ENCODE results near the gene MPC1.

The MPC1 gene

GRCh38 chr6:166341977-166342348 lies 40.8 kb downstream of the MPC1 start:
- DNase-seq (ENCODE audit: extremely low spot score), result no peak
- TF ChIP-seq CTCF (IDR thresholded peaks at IDR 0.05; ENCODE audit: control extremely low read depth, extremely low read depth, low read depth, missing control alignments), result no peak
- ChIA-PET POLR2A (no interaction called here), CTCF (interaction anchor here (0.8 to 2.6 kb wide), 3 partner anchors 10 to 66 kb away, joined by 3 to 7 read pairs (median 6); no protein-coding TSS in a partner anchor)

DNA sequence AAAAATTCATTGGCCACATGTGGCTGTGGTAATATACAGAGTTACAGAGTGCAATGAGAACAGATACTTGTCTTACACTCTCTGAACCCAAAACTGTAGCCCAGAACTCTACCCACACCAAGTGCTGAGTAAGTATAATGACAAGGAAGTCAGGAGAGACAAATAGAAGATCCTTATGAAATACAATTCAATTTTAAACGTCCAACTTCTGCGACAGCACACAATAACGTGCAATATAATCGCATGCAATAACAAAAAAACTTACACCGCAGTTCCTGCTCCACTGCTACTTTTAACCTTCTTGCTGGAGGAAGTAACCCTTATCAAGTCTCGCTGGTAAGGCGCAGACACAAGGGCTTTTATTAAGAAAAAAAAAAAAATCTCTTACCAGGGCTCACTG lies 41.3 kb downstream of the MPC1 start:
- POLR2A ChIA-PET, result no interaction called here
- CTCF ChIA-PET, result interaction anchor here (0.8 to 2.6 kb wide), 2 partner anchors 40 to 66 kb away, joined by 3 to 7 read pairs; no protein-coding TSS in a partner anchor
- no peak for TF ChIP-seq CTCF (IDR thresholded peaks at IDR 0.05; ENCODE audit: control extremely low read depth, extremely low read depth, low read depth, missing control alignments)
- no peak for DNase-seq (ENCODE audit: extremely low spot score)

DNA sequence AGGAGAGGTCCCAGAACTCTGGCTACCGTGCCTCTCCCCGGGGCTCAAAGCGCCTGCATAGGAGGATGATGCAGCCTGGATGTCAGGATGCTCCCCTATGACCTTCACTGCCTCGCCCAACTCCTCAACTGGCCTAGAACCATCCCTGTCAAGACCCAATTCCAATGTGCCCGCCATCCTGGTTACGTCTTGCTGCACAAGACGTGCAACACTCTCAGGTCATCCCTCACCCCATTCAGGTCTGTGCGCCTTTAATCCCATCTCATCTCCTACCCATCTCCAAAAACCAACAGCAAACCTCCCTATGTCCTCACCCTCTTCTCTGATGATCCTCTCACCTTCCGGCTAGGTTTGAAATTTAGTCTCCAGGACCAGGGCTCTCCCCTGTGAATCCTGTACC lies 43.9 kb downstream of the MPC1 start:
- no peak for TF ChIP-seq CTCF (IDR thresholded peaks at IDR 0.05; ENCODE audit: control extremely low read depth, extremely low read depth, low read depth, missing control alignments)
- ChIA-PET CTCF (interaction anchor here (1.0 to 3.7 kb wide), 3 partner anchors 22 to 43 kb away, joined by 3 to 12 read pairs (median 4); no protein-coding TSS in a partner anchor), POLR2A (no interaction called here)
- no peak for DNase-seq (ENCODE audit: extremely low spot score)

- TF ChIP-seq CTCF (IDR thresholded peaks at IDR 0.05; ENCODE audit: control extremely low read depth, extremely low read depth, low read depth, missing control alignments), result no peak
- ChIA-PET POLR2A (interaction anchor here (1.5 kb wide), 1 partner anchor 10 kb away, joined by 4 read pairs; no protein-coding TSS in a partner anchor), CTCF (interaction anchor here (0.9 to 3.7 kb wide), 9 partner anchors 10 to 64 kb away, joined by 3 to 12 read pairs (median 3); no protein-coding TSS in a partner anchor)
- DNase-seq (ENCODE audit: extremely low spot score), result no peak
Measured at GRCh38 chr6:166336847-166337246, 45.9 kb downstream of the MPC1 start.

DNA sequence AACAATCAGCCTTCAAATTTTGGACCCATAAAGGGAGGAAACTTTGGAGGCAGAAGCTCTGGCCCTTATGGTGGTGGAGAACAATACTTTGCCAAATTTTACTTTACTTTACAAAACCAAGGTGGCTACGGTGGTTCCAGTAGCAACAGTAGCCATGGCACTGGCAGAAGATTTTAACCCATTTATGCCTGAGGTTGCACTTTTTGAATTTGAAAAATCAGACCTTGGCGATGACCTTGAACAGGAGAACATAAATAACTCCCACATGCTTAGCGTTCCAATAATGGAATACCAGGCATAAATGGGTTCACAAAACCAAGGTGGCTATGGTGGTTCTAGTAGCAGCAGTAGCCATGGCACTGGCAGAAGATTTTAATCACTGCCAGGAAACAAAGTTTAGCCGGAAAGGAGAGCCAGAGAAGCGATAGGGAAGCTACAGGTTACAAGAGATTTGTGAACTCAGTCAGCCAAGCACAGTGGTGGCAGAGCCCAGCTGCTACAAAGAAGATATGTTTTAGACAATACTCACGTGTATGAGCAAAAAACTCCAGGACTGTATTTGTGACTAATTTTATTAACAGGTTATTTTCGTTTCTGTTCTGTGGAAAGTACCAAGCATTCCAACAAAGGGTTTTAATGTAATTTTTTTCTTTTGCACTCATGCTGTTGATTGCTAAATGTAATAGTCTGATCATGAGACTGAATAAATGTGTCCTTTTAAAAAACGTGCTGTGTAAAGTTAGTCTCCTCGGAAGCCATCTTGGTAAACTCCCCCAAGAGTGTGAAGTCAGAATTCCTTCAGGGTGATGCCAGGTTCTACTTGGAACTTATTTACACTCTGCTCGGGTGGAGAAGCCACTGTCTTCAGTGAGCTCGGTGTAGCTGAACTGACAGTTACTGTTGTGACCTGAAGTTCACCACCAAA lies 47.1 kb downstream of the MPC1 start:
- no peak for DNase-seq (ENCODE audit: extremely low spot score)
- CTCF ChIA-PET, result interaction anchor here (0.8 to 3.7 kb wide), 12 partner anchors 9 to 78 kb away, joined by 3 to 12 read pairs (median 4); no protein-coding TSS in a partner anchor
- POLR2A ChIA-PET, result interaction anchor here (1.5 kb wide), 1 partner anchor 9 kb away, joined by 4 read pairs; no protein-coding TSS in a partner anchor
- no peak for TF ChIP-seq CTCF (IDR thresholded peaks at IDR 0.05; ENCODE audit: control extremely low read depth, extremely low read depth, low read depth, missing control alignments)

DNA sequence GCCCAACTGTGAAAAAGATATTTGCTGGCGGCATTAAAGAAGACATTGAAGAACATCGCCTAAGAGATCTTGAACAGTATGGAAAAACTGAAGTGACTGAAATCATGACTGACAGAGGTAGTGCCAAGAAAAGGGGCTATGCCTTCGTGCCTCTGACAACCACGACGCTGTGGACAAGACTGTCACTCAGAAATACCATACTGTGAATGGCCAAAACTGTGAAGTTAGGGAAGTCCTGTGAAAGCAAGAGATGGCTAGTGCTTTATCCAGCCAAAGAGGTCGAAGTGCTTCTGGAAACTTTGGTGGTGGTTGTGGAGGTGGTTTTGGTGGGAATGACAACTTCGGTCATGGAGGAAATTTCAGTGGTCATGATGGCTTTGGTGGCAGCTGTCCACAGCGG lies 47.9 kb downstream of the MPC1 start:
- no peak for TF ChIP-seq CTCF (IDR thresholded peaks at IDR 0.05; ENCODE audit: control extremely low read depth, extremely low read depth, low read depth, missing control alignments)
- POLR2A ChIA-PET, result no interaction called here
- CTCF ChIA-PET, result interaction anchor here (1.4 to 2.5 kb wide), 4 partner anchors 17 to 55 kb away, joined by 3 to 11 read pairs (median 6); no protein-coding TSS in a partner anchor
- no peak for DNase-seq (ENCODE audit: extremely low spot score)
